Bronchial epithelial cell (primary cell): ENCODE results near the gene EEF1E1. TPM values are rescaled to one million over a fixed set of nuclear protein-coding genes. Genes with fewer than 3 reads are reported as not detected.
A peak's percentile ranks its signal among the peaks of the same experiment; 100 is the strongest.
"Not testable (repeated sequence)": the region's sequence is repeated elsewhere in the genome, so short reads cannot be mapped to it uniquely, and the experiment has no call there.

Source experiments
- DNase-seq: peaks from one replicate; pipeline ENCODE4 v3.0.0-alpha.2; 2010; ENCODE audit warnings: low read depth
- FAIRE-seq: peaks from 2 replicates; lab custom pipeline; 2011; peaks lifted over from hg19 to GRCh38; lab: Jason Lieb, UNC
- H3K27me3 ChIP-seq: 2 replicates; pipeline ENCODE4 v1.5.1; 2011; ENCODE audit warnings: low read length; ENCODE audit not compliant: control insufficient read depth, insufficient read depth
- H3K36me3 ChIP-seq: 2 replicates; pipeline ENCODE4 v1.5.1; 2011; ENCODE audit warnings: low read length; ENCODE audit not compliant: control insufficient read depth, insufficient read depth
- H3K4me3 ChIP-seq: 2 replicates; pipeline ENCODE4 v1.5.1; 2011; ENCODE audit warnings: mild to moderate bottlenecking, low read depth, low read length, control low read depth
- total RNA-seq: library from RNA; depleted of rRNA; stranded (reverse); fragments of >200 nt; gene quantifications from 2 replicates; pipeline ENCODE4 v1.2.1, GENCODE V29; 2014
- TF ChIP-seq, protein P1 (sequence below): IDR thresholded peaks from 2 replicates; pipeline ENCODE4 v1.5.1; 2011; ENCODE audit warnings: mild to moderate bottlenecking, moderate library complexity, low read length, control low read depth, inconsistent platforms; ENCODE audit not compliant: insufficient read depth, severe bottlenecking

EEF1E1 gene
- total RNA-seq, 1 donor from 2014 or later, result 120 TPM

DNA sequence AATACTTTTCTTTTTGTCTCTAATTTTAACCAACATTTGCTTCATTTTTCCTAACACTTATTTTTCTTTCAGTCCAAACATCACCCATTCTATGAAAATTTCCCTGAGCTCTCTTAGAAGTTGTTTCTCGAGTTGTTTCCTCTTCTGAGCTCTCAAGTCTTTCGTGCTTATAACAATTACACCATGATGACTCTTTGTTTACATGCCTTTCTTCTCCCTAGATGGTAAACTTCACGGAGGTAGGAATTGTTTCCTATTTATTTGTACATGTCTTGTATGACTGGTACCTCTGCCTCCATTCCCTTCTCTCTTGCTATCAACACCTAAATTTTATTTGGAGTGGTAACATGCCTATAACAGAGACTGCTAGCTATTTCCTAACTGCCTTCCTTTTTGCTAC, 44.6 kb downstream of the EEF1E1 start:
- Histone ChIP-seq H3K4me3 (no peak overlapping the region), H3K27me3 (no peaks in the 10 kb centered on the region), H3K36me3 (no peaks in the 10 kb centered on the region)
- TF ChIP-seq, protein P1, sequence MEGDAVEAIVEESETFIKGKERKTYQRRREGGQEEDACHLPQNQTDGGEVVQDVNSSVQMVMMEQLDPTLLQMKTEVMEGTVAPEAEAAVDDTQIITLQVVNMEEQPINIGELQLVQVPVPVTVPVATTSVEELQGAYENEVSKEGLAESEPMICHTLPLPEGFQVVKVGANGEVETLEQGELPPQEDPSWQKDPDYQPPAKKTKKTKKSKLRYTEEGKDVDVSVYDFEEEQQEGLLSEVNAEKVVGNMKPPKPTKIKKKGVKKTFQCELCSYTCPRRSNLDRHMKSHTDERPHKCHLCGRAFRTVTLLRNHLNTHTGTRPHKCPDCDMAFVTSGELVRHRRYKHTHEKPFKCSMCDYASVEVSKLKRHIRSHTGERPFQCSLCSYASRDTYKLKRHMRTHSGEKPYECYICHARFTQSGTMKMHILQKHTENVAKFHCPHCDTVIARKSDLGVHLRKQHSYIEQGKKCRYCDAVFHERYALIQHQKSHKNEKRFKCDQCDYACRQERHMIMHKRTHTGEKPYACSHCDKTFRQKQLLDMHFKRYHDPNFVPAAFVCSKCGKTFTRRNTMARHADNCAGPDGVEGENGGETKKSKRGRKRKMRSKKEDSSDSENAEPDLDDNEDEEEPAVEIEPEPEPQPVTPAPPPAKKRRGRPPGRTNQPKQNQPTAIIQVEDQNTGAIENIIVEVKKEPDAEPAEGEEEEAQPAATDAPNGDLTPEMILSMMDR, result no peak
- FAIRE-seq (no peak), DNase-seq (peak; percentile 53)

DNA sequence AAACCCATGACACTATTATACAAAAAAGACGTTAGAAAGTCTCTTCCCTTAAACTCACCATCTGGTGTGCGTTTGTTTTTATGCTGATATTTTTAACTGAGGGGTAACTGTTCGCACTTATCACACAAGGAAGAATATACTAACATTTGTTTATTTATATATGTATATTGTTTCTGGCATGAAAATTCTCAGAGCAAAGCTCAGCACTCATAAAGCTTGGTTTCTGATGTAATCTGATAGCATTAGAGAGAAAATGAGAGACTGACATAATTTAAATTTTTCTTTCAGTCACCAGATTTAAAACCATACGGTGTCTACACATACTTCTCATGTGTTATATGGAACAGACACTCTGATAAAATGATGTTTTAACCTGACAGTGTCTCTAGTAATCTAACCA, 45.1 kb downstream of the EEF1E1 start:
- FAIRE-seq (no peak), DNase-seq (no peak)
- TF ChIP-seq, protein P1, result no peak
- H3K36me3 ChIP-seq, result no peaks in the 10 kb centered on the region
- no peaks in the 10 kb centered on the region for H3K27me3 ChIP-seq
- H3K4me3 ChIP-seq, result no peak overlapping the region

DNA sequence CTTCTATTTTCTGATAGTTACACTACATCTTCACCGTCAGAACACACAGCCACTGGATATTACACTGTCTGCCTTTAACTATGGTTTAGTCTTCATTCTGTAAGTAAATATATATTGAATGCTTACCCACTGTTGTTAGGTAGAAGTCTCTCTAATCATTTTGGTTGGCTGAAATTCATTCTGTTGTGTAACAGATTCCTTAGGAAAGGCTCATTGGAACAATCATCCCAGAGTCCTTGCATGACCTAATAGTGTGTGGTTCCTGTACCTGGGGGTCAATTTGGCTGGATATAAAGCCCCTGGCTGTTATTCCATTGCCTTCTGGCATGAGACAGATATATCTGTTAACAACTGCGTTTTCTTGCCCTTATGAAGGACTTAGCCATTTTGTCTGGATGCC, 48.1 kb downstream of the EEF1E1 start:
- DNase-seq (peak; percentile 7), FAIRE-seq (no peak)
- TF ChIP-seq, protein P1, result no peak
- Histone ChIP-seq H3K36me3 (no peaks in the 10 kb centered on the region), H3K27me3 (no peaks in the 10 kb centered on the region), H3K4me3 (no peak overlapping the region)

DNA sequence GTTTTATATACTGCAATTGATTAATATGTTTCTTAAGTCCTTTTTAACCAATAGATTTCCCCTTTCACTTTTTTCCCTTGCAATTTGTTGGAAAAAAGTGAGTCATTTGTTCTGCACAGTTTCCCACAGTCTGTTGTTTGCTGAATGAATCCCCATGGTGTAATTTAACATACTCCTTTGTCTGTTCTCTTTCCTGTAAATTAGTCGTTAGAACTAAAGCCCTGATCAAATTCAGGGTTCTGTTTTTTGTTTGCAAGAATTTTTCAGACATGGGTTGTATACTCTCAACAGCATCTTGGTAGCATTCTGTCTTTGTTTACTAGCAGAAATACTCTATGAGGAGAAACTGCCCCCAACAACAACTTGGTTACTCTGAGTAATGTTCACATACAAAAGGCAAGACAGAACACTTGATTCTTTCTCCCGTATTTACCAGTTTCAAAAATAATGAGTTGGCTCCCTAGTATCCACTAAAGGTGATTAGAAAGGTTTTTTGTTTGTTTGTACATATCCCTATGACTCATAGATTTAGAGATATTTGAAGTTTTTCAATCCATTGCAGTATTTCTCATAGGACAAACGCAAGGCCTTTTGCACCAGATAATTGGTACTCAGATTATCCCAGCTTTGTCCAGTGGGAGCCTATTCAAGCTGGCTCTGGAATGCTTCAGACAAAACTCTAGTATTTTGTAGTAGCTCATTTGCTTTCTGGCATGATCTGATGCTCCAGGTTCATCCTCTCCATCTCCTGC, 54.6 kb downstream of the EEF1E1 start:
- FAIRE-seq, result no peak
- TF ChIP-seq, protein P1, result no peak

DNA sequence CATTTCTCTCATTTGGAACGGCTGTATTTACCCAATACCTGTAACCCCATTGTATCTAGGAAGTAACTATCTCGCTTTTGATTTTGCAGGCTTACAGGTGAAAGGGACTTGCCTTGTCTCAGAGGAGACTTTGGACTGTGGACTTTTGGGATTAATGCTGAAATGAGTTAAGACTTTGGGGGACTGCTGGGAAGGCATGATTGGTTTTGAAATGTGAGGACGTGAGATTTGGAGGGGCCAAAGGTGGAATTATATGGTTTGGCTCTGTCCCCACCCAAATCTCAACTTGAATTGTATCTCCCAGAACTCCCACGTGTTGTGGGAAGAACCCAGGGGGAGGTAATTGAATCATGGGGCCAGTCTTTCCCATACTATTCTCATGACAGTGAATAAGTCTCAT, 56.6 kb downstream of the EEF1E1 start:
- not testable (repeated sequence) for H3K4me3 ChIP-seq, FAIRE-seq, H3K27me3 ChIP-seq, H3K36me3 ChIP-seq, DNase-seq

More for the DNA sequence above, 54.6 kb downstream of the EEF1E1 start:
- Histone ChIP-seq H3K27me3 (no peaks in the 10 kb centered on the region), H3K36me3 (no peaks in the 10 kb centered on the region), H3K4me3 (no peak overlapping the region)
- peak; percentile 91 for DNase-seq

DNA sequence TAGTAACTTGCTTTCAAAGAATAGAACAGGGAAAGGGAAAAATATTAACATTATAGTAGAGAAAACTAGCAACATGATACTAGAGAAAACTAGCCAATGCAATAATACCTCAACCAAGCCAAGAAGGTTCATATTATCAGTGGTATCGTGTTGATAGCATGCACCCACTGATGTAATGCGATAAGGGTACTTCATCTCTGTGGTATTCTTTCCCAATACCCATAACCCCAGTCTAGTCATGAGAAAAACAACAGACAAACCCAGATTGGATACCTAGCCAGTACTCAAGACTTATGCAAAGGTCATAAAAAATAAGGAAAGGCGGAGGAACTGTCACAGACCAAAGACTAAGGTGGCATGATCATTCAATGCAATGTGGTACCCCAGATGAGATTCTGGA, 59.1 kb downstream of the EEF1E1 start:
- TF ChIP-seq, protein P1, result no peak
- no peak for FAIRE-seq
- Histone ChIP-seq H3K4me3 (no peak overlapping the region), H3K27me3 (no peaks in the 10 kb centered on the region), H3K36me3 (no peaks in the 10 kb centered on the region)
- no peak for DNase-seq
